Measurements from ENCODE around the gene TTC39B.

Gene TTC39B

DNA sequence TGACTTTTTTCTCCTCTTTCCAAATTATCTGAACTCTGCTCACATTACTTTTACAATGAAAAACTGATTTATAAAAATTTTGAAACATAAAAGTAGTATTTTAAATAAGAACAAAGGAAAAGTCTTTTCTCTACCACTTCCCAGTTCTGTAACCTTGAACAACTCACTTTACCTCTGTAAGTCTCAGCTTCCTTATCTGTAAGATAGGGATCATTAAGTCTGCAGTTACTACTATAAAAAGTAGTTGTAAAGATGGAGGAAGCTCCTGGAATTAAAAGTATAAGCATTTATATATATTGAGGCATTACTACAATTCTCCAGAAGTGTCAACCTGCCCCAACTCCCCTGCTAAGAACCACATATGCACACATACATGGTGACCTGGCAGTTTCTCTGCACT lies 88.0 kb downstream of the TTC39B start:
- no peak for TF ChIP-seq CTCF (IDR thresholded peaks at IDR 0.05; ENCODE audit: insufficient read depth, missing control alignments)
- DNase-seq (ENCODE audit: insufficient read length, low spot score) (no peak), FAIRE-seq (no peak)

GRCh38 chr9:15213249-15213648 lies 93.8 kb downstream of the TTC39B start:
- no peak for TF ChIP-seq CTCF (IDR thresholded peaks at IDR 0.05; ENCODE audit: insufficient read depth, missing control alignments)
- DNase-seq (ENCODE audit: insufficient read length, low spot score), result no peak
- no peak for FAIRE-seq

GRCh38 chr9:15211815-15212495 lies 95.1 kb downstream of the TTC39B start:
- TF ChIP-seq CTCF (IDR thresholded peaks at IDR 0.05; ENCODE audit: insufficient read depth, missing control alignments), result no peak
- FAIRE-seq (no peak), DNase-seq (ENCODE audit: insufficient read length, low spot score) (no peak)

GRCh38 chr9:15211160-15211814 lies 95.7 kb downstream of the TTC39B start:
- DNase-seq (ENCODE audit: insufficient read length, low spot score), result no peak
- FAIRE-seq, result peak; percentile 92
- TF ChIP-seq CTCF (IDR thresholded peaks at IDR 0.05; ENCODE audit: insufficient read depth, missing control alignments), result peak; percentile 80

DNA sequence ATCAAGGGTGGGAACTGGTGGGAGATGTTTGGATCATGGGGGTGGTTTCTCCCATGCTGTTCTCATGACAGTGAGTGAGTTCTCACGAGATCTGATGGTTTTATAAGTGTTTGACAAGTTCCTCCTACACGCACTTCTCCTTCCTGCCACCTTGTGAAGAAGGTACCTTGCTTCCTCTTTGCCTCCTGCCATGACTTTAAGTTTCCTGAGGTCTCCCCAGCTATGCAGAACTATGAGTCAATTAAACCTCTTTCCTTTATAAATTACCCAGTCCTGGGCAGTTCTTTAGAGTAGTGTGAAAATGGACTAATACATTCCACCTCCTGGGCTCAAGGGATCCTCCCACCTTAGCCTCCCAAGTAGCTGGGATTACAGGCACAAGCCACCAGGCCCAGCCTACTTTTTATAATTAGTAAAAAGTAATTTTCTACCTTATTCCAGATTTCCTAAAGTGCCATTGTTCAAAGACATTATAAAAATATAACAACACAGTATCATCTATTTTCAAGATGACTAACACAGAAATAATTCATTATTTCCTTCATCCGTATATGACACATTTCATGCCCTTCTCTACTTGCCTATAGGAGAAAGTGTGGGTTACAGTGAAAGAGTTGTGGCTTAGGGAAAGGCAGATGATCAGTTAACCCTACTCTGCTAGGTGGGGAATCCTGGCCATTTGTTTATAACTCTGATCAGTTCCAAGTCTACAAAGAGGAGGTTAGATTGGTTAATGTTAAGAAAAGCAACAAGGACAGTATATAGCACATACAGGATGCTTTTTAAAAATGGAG lies 99.9 kb downstream of the TTC39B start:
- FAIRE-seq (no peak), DNase-seq (ENCODE audit: insufficient read length, low spot score) (no peak)
- no peak for TF ChIP-seq CTCF (IDR thresholded peaks at IDR 0.05; ENCODE audit: insufficient read depth, missing control alignments)

DNA sequence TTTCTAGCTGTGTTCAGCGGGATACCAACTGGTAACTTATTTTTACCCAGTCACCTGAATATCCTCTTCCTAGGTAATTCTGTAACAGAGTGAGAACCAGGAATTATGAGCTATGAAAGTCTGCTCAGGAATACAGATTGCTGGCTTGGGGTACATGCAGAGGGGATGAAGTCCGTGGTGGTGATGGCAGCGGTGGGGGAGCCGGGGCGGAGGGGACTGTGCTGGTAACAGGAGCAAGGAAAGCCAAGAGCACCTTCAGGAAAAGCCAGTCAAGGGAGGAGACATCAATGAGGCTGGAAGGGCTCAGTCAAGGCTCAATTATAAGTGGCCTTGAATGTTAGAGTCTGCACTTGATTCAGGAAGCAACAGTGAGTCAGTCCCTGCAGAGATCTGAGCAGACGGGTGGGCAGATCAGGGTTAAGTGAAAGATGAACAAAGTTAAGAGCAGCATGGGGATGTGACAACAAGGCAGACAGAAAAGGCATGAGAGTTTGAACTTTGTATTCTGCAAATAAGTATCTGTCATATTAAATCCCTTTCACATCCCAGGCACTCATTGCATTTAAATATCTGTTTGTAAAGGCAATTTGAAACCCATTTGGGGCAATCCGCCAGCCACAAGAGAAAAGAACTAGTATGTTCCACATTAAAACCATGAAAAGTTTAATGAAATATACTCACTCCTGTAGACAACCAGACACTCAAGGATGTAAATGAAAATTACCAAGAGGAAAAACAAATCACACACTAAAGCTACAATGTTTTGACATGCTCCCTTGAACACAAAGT lies 101.2 kb downstream of the TTC39B start:
- FAIRE-seq (no peak), DNase-seq (ENCODE audit: insufficient read length, low spot score) (no peak)
- no peak for TF ChIP-seq CTCF (IDR thresholded peaks at IDR 0.05; ENCODE audit: insufficient read depth, missing control alignments)
